GM21526 (cell line): ENCODE measurements around the gene FAAP100.

Source experiments
- ATAC-seq: cut with Tn5 transposase; IDR thresholded peaks from one replicate; pipeline ENCODE4 v1.9.1; 2021; ENCODE audit warnings: moderate library complexity; ENCODE audit not compliant: unreplicated experiment, low FRiP score

Gene FAAP100

DNA sequence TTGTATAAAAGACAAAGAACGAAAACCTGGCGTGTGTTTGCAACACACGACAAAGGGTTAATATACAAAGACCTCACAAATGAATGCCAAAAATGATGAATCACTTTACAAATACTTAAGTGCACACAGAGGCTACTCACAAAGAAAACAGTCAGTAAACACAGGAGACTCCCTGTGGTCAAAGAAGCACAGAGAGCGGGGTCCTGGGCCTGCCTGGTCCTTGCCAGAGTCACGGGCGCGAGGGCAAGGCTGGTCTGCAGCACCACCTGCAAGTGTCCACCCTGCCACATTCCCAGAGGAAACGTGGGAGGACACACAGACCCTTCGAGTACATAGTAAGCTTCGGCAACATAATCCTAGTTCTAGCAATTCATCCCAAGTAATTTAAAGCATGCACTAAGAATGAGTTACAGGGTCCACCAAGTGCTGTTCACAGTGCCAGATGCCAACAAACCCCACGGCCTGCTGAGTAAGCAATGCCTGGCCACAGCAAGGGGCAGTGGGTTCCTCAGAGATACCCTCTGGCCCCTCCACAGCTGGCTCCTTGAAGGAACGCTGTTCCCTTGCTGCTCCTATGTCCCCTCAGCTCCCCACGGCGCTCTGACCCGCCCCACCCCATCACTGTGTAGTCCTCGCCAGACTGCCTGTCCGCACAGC lies 24.6 kb upstream of the FAAP100 start:
- no peak for ATAC-seq

- ATAC-seq = no peak
Measured at GRCh38 chr17:81575836-81576235, 23.7 kb upstream of the FAAP100 start.

DNA sequence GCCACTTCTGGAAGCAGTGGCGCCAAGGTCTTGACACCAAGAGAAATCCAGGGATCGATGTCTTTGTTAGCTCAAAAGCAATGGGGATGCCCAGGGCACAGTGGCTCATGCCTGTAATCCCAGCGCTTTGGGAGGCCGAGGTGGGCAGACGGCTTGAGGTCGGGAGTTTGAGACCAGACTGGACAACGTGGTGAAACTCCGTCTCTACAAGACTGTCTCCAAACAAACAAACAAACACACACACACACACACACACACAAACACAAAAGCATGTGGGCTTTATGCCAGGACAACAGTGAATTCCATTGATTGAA lies 22.4 kb upstream of the FAAP100 start:
- no peak for ATAC-seq

GRCh38 chr17:81573794-81574642 lies 21.9 kb upstream of the FAAP100 start:
- no peak for ATAC-seq

GRCh38 chr17:81572563-81573168 lies 20.5 kb upstream of the FAAP100 start:
- ATAC-seq = no peak

DNA sequence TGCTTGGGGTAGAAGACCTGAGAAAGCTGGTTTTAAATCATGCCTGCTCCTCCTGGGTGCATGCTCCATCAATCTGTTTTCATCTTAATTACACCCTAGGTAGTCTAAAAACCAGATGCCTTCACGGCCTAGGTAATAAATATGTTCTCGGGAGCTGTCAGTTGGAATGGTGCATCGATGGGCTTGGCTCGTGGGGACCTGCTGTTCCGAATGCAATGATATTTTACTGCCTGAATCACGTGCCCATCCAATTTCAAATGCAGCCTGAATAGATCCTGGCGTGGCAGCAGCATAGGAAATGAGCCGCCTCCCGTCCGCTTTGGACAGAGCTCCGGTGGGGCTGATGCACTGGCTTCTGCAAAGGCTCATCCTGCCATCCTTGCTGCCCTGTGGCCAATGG lies 18.8 kb upstream of the FAAP100 start:
- no peak for ATAC-seq

DNA sequence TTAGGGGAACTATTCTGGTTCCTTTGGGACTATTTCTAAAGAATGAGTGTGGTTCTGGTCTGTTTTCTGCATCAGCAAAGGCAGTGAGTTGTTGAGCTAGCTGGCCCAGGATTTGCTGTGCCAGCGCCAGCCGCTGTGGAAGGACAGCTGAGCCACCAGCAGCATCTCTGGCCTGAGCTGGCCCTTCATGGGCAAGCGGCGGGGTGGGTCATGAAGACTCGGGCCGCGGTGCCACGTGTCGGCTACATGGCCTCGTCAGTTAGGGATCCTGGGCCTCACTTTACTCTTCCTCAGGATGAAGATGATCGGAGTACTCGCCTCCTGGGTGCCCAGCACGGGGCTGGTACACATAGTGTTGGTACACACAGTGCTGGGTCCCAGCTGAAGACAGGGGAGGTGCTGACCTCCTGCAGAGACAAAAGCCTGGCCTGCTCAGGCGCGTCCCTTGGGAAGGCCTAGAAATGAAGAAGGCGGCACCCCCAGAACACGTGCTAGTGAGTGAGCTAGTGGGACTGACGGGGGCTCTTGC lies 17.9 kb upstream of the FAAP100 start:
- no peak for ATAC-seq

GRCh38 chr17:81568416-81568815 lies 16.3 kb upstream of the FAAP100 start:
- ATAC-seq = no peak

DNA sequence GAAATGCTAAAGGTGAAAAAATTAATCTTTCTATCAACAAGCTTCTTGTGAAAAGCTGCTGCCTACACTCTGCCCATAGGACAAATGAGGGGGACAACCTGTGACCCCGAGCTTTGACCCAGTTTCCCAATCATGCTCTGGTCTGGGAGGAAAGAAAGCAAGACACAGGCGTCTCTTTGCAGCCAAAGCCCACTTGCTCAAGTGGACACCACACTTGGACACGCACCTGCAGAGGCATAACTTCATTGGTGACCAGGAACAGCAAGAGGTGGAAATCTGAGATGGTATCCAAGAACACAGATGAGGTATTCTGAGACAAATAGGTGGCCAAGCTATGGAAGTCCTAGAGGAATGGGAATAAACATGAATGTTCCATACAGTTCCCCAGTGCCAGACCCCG lies 15.0 kb upstream of the FAAP100 start:
- no peak for ATAC-seq

DNA sequence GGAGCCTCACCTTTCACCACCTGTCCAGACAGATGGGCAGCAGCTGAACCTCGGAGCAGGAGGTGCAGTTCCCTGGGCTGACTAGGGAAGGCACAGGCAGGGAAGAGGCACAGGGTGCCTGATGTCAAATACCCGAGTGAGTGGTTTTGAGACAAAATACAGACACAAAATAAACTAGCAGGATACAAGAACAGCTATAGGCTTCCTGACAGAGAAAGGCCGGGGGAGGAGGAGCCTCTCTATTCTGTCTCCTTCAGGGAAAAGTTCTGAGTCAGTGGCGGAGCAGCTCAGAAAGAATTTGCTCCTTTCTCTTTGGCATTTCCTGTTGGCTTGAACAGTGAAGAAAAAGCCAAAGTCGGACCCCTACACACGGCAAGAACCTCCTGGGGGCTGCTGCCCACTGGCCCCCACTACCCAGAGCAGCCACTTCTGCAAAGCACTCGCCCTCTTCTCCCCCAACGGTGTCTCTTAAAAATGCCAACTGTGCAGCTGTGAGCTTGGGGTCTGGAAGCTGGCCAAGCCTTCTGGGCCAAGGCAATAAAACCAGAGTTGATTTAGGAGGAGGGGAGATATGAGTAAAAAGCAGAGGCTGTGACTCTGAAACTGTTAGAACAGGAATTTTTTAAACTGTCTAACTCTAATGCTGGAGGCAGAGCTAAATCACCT lies 14.4 kb upstream of the FAAP100 start:
- no peak for ATAC-seq

- no peak for ATAC-seq
Measured at GRCh38 chr17:81565231-81565630, 13.1 kb upstream of the FAAP100 start.

GRCh38 chr17:81564778-81565177 lies 12.6 kb upstream of the FAAP100 start:
- ATAC-seq = no peak

GRCh38 chr17:81563861-81564586 lies 11.9 kb upstream of the FAAP100 start:
- ATAC-seq = no peak

DNA sequence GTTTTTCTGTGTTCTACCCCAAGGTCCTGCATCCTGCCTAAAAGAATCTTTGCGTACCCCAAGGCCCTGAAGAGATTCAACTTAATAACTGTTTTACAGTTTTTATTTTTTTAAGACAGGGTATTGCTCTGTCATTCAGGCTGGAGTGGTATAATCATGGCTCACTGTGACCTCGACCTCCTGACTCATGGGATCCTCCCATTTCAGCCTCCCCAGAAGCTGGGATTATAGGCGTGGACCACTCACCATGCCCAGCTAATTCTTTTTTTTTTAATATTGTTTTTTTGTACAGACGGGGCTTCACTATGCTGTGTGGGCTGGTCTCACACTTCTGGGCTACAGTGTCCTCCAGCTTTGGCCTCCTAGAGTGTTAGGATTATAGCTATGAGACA lies 9.3 kb upstream of the FAAP100 start:
- ATAC-seq = no peak

DNA sequence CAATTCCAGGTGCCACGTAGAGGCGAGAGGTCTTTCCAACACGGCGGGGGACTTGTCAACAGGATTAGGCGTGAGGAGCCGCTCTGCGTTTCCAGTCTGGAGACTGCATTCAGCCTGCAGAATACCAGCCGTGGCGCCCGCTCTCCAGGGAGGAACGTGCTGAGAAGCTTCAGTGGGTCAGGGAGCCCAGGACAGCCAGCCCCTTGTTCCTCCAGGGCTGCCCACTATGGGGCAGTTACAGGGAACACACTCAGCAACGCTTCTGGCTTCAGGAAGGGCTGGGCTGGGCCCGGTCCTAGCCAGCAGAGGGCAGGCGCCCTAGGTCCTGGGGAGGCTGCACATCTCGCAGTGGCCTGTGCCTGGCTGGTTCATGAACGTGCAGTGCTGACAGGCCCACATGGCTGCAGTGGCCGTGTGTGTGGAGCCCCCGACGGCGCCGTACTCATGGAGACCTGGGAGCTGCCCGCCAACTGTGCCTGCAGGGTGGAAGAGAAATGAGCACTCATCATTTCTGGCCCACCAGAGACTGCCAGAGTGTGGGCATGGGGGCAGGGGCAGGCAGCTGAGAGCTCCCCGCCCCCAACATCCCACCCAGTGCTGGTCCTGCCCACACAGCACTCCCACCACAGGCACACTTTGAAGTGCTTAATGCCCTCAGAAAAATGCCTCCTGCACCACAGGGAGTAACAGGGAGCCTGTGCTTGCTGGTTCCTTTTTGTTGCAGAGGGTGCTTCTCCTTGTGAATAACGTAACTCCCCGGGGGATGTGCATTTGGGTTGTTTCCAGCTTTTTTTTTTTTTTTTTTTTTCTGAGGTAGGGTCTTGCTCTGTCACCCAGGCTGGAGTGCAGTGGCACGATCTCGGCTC lies 7.0 kb upstream of the FAAP100 start:
- no peak for ATAC-seq

GRCh38 chr17:81558115-81558468 lies 5.9 kb upstream of the FAAP100 start:
- ATAC-seq = no peak

- no peak for ATAC-seq
Measured at GRCh38 chr17:81557276-81558114, 5.3 kb upstream of the FAAP100 start.

DNA sequence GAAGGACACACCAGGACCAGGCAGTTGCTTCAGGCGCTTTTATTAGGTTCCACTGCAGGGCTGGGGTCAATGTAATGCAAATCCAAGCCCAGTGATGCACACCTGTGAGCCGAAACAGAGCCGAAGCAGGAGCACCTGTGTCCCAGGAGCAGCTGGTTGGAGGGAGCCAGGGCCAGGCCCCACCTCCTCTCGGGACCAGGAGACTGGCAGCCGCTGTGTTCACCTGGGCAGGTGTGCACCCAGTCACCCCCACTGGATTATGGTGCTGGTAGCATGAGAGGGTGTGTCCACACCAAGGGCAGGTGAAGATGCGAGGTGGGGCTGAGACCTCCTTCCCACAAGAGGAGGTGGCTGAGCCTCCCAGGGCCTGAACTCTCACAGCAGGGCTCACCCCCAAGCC lies 4.7 kb upstream of the FAAP100 start:
- ATAC-seq = no peak

DNA sequence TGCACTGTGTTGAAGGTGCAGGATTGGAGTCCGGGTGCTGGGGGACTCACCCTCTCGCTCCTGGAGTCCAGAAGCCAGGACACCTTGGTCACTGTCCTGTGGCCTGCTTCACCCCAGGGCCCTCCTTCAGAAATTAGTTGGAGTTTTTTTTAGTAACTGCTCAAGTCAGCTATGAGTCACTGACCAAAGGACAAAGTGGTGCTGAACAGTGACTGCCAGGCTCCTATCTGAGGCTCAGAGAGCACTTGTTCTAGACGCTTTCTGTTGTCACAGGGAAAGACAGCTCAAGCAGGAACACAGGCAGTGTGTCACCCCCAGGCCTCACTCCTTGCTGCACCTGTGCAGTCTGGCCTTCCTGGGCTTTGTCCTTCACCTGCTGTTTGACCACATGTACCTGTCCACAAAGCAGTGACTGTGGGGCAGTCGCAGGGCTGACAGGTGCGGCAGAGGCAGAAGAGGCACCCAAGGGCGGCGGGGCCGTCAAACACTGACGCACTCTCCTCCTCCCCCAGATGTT lies 4.1 kb upstream of the FAAP100 start:
- ATAC-seq = no peak
